HG03521 (cell line): ENCODE results near the gene AK8.

Experiments
- ATAC-seq: cut with Tn5 transposase; IDR thresholded peaks from one replicate; pipeline ENCODE4 v1.9.1; 2021; ENCODE audit warnings: mild to moderate bottlenecking, moderate library complexity; ENCODE audit not compliant: unreplicated experiment

Gene AK8, protein sequence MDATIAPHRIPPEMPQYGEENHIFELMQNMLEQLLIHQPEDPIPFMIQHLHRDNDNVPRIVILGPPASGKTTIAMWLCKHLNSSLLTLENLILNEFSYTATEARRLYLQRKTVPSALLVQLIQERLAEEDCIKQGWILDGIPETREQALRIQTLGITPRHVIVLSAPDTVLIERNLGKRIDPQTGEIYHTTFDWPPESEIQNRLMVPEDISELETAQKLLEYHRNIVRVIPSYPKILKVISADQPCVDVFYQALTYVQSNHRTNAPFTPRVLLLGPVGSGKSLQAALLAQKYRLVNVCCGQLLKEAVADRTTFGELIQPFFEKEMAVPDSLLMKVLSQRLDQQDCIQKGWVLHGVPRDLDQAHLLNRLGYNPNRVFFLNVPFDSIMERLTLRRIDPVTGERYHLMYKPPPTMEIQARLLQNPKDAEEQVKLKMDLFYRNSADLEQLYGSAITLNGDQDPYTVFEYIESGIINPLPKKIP

DNA sequence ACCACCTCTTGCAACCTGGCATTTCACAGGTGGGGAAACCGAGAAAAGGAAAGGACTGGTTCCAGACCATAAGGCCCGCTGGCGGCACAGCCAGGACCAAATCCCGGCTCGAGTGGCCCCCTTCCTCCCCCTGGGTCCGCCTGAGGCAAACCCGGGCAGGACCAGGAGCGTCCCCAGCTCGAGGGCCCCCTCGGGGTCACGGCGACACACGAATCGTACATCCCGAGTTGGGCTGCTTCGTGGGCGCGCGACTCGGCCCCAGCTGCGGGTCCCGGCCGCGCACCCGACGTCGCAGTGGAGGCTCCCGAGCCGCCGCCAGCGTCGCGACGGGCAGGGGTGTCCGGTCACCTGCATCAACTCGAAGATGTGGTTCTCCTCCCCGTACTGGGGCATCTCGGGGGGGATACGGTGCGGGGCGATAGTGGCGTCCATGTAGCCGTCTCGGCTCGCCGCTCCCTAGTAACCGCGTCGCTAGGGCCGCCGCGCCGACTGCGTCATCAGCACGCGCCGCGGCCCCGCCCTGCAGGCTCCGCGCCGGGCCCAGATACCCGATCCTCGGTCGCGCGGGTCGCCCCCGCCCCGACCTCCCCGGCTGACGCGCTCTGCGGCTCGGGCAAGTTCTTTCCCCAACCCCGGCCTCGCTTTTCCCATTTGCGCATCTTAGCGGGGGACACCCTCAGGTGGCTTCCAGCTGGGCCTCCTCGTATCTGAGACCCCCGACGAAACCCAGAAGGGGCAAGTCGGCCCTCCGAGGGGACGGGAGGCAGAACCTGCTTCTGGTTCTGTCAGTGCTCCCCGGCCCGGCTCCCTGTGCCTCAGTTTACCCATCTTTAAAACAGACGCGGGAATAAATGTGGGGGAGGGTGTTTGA is at the start of gene AK8:
AK8 (minus strand) TSS at position 461 of the 871 bp plus-strand sequence; CDS start at position 432, 29 bp downstream.
- peak; percentile 71 for ATAC-seq

DNA sequence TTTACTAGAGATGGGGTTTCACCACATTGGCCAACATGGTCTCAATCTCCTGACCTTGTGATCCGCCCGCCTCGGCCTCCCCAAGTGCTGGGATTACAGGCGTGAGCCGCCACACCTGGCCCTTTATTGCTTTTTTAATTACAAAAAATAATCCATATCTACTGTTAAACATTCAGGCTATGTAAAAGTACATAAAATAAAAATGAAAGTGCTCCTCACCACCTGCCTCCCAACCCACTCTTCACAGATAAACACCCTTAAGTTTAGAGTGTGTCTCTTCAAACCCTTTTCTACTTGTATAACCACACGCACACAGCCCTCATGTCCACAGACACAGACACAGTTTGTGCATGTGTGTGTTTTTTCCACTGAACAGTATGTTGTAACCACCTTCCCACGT is 49.6 kb upstream of the AK8 start:
- no peak for ATAC-seq

- no peak for ATAC-seq
These were observed 45.3 kb upstream of the AK8 start for GRCh38 chr9:132923346-132923902.

DNA sequence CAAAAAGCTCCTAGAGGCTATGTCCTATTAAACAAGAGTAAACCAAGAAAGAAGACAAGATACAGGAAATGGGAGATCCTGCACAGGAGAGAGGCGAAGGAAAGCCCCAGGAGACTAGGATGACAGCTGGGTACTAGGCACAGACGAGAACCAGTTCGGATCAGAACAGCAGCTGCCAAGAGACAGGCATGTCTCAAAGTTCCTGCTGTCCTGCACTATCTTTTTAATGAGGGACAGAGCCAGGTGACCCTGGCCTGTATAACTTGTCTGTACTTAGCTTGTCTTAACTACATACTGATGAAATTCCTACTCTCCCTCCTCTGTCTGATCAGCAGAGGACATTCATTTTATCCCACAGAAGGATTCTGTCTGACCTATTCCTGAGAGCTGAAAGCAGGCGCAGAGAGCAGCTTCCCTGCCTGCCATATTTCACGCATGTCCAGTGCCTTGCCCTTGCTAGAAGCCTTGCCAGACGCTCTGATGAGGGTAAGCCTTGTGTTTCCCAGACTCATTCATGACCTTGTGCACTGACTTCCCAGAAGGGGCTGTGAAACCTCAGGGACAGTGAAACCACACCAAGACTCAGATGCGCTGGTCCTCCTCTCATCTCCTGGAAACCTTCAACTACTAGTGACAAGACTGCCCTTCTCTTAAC is 41.7 kb upstream of the AK8 start:
- ATAC-seq = no peak

DNA sequence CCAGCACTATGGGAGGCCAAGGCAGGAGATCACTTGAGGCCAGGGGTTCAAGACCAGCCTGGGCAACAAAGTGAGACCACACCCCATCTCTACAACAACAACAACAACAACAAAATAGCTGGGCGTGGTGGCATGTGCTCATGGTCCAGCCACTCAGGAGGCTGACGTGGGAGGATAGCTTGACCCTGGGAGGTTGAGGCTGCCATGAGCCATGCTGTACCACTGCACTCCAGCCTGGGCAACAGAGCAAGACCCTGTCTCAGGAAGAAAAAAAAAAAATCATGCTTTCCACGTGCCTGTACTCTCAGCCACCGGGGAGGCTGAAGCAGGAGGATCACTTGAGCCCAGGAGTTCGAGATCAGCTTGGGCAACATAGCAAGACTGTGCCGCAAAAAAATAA is 36.8 kb upstream of the AK8 start:
- no peak for ATAC-seq

GRCh38 chr9:132912131-132912530 is 34.0 kb upstream of the AK8 start:
- no peak for ATAC-seq

DNA sequence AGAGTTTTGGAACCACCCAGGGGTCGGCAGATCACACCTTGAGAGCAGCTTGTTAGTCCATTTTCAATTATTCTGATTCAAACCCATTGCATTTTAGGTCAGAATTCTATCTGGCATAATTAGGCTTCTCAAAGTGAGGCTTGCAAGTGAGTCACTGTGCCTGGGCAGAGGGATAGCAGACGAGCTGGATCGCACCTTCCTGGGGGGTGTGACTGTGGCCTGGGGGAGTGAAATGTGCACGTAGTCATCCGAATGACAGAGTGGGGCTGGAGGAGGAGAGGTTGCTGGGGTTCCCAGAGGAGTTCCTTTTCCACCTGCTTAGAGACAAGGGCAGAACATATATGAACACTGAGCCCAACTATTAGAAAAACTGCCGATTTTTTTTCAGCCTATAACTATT is 32.3 kb upstream of the AK8 start:
- ATAC-seq = no peak

DNA sequence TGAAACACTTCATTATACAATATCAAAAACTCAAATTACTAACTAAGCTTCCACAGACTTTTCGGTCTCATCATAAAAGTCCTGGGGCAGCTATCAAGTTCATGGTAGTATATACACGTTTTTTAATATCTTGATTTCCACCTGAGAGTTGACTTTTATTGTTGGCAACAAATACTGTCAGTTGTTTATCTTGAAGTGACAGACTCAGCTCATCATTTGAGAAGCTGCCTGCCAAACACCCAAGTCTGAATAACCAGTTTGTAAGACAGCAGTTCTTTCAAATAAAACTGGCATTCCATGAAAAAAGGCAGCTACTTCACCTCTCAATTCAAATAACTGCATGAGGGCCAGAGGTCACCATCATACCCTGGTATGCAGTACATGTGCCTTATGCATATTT is 31.2 kb upstream of the AK8 start:
- ATAC-seq = no peak

DNA sequence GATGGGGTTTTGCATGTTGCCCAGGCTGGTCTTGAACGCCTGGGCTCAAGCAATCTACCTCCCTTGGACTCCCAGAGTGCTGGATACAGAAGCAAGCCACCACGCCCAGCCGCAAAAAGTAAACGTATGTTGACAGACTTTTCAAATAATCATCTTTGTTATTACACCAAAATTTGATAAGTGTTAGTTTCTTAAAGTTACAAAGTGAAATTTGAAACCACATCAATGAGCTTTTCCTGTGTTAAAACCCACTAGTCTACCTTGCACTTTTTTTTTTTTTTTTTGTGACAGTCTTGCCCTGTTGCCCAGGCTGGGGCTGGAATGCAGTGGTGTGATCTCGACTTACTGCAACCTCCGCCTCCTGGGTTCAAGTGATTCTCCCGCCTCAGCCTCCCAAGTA is 30.6 kb upstream of the AK8 start:
- no peak for ATAC-seq

- no peak for ATAC-seq
These were observed 27.6 kb upstream of the AK8 start for GRCh38 chr9:132905726-132906125.

- ATAC-seq = no peak
These were observed 25.7 kb upstream of the AK8 start for GRCh38 chr9:132903574-132904492.

DNA sequence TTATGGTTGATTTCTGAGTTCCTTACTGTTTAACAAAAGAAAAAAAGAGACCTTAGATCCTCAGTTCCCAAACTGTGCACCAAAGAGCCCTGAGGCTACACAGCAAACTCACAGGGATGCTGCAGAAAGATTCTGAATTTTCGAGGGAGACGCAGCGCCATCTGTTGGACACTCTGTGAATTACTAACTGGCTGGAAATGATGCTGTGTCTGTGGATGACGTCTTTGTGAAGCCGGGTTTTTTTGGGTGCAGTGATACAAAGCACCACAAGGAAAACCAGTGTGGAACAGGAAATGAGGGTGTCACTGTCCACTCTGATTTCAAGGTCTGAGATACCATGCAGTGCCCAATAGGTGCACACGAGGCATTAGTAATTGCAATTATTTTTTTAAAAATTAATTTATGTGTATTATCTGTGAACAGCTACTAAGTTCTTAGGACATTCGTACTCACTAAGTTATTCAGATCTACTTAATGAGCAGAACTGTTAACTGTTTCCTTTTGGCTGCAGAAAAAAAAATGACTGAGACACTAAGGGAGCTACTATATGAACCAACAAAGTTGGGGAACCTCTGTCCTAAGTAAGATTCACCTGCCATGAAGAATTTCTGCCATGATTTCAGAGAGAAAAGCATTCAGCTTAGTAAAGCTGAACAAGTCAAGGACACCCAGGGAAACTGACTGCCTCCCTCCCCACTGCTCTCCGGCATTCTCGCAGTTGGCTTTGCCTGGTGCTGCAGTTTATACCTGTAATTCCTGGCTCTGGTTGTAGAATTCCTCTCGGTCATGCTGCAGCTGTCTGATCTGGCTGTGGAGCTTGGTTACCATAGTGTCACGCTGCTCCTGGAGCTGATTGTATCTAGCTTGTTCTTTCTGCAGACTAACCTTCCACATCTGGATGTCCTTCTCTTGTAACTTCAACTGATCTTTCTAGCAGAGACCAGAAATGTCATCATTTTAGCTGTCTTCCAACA is 24.1 kb upstream of the AK8 start:
- ATAC-seq = no peak

- ATAC-seq = no peak
These were observed 20.0 kb upstream of the AK8 start for GRCh38 chr9:132898051-132898450.

- no peak for ATAC-seq
These were observed 18.8 kb upstream of the AK8 start for GRCh38 chr9:132896906-132897305.

DNA sequence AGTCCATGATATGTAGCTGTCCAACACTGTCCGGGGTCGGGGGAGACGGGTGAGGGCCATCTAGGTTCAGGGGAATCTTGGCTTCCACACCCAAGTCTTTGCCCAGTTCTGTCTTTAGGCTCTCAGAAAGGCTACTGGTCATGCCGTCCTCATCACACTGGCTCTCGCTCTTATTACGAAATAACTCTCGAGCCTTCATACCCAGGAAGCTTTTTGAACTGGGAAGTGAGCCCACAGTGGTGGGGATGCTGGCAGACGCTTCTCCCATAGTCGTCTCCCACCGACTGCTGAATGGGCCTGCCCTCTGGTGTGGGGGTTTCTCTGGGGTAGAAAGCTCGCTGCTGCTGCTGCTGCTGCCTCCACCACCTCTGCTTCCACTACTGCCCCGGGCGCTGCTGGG is 18.2 kb upstream of the AK8 start:
- no peak for ATAC-seq

DNA sequence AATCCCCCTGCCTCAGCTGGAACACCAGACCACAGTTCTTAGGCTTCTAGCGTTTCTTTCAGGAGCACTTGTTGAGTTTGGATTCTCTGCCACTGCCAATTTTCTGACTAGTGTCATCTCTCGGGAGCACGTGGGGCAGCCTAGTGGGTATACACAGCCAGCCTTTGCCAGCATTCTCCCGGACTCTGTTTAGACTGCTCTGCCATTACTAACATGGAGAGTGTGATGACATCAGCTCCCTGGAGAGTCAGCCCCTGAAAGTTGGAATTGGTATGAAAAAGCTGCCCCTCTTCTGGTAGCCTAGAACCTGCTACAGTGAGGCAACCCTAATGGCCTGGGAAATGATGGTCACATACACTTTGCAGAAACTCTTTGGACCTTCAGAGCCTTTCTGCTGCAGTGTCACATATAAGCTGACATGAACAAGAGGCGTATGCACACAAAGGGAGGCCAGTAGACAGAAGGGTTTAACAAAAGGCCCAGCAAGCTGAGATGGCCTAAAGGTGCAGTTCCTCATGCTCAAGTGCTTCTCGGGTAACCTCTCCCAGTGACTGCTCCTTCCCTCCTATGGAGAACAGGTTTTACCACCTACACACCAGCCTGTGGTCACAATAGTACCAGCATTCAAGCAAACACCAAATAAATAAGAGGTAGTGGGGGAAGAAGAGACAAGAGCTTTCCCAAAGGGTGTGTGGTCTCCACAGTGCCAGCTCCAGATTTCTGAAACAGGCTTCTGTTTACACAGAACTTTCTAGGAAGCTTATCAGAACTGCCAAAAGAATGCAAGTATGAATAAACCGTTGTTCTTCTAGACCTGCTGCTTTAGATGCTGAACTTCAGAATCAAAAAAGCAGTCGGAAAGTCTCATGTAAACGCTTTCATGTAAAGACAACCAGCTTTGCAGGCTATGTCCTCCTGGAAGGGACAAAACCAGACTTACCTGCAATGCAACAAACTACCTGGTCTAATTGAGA is 17.1 kb upstream of the AK8 start:
- ATAC-seq = no peak

- no peak for ATAC-seq
These were observed 16.3 kb upstream of the AK8 start for GRCh38 chr9:132894346-132894745.

DNA sequence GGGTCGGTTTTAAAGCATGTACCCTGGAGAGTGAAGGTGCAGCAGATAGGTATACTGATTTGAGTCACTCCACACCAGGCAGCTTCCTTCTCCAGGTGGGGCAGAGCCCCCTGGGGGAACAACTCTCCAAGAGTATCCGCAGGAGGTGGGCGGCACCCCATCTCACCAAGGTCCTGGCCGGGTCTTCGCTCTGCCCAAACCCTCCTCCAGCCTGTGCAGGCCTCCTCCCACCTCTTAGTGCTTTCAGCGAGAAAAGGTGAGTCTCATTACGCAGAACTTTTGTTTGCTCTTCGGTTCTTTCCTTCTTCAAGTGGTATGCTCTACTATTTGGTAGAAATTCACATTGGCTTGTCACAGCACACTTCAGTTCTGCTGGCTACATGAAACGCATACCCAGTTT is 14.3 kb upstream of the AK8 start:
- ATAC-seq = no peak
